GM12892 (cell line): Measurements from ENCODE around the gene OR51B4.
"Not testable (repeated sequence)": the region's sequence is repeated elsewhere in the genome, so short reads cannot be mapped to it uniquely, and the experiment has no call there.

Source experiments
- POLR2A ChIP-seq: IDR thresholded peaks from 2 replicates; pipeline ENCODE4 v1.6.1; 2011; ENCODE audit warnings: low read depth, low read length, control low read depth
- POLR2AphosphoS5 ChIP-seq: IDR thresholded peaks from 2 replicates; pipeline ENCODE4 v1.6.1; 2011; ENCODE audit warnings: low read depth, low read length, control low read depth

DNA sequence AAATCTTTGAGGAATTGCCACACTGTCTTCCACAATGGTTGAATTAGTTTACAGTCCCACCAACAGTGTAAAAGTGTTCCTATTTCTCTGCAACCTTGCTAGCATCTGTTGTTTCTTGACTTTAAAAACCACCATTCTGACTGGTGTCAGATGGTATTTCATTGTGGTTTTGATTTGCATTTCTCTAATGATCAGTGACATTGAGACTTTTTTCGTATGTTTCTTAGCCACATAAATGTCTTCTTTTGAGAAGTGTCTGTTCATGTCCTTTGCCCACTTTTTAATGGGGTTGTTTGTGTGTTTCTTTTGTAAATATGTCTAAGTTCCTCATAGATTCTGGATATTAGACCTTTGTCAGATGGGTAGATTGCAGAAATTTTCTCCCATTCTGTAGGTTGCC, 35.5 kb upstream of the OR51B4 start:
- TF ChIP-seq POLR2AphosphoS5, POLR2A: not testable (repeated sequence)
